Tibial nerve (tissue), 4 donors: ENCODE data around the gene CCDC69.

Experiments used
- CTCF ChIP-seq, 5 experiments: fragments of 200-600 bp in 3 of 5; fragments of 450-650 bp in 2 of 5; sonication (generic) in 3 of 5; IDR thresholded peaks; one replicate each; pipeline ENCODE4 v1.5.1; 2016 to 2019; ENCODE audit warnings: antibody characterized with exemption in 5 of 5, mild to moderate bottlenecking in 3 of 5, moderate library complexity in 2 of 5
- EP300 ChIP-seq, 2 donors: sonication (generic); formaldehyde crosslinking; IDR thresholded peaks; one replicate each; pipeline ENCODE4 v1.6.1; 2017; ENCODE audit warnings: antibody characterized with exemption in 2 of 2, mild to moderate bottlenecking in 1 of 2
- POLR2A ChIP-seq, 2 donors: fragments of 450-650 bp; IDR thresholded peaks; one replicate each; pipeline ENCODE4 v1.6.1; 2017; ENCODE audit warnings: antibody characterized with exemption in 2 of 2, mild to moderate bottlenecking in 2 of 2, moderate library complexity in 2 of 2

- TF ChIP-seq CTCF (IDR thresholded peaks at IDR 0.05) = no peak
- no peak for TF ChIP-seq POLR2A (IDR thresholded peaks at IDR 0.05)
- no peak for TF ChIP-seq EP300 (IDR thresholded peaks at IDR 0.05)
These were observed 45.0 kb downstream of the CCDC69 start for GRCh38 chr5:151178777-151179488.
